Fibroblast of skin of right quadriceps (primary cell): ENCODE data around the gene LRRFIP1.

Experiments used
- DNase-seq: peaks from one replicate; pipeline ENCODE4 v3.0.0-alpha.2; 2013

LRRFIP1 gene

DNA sequence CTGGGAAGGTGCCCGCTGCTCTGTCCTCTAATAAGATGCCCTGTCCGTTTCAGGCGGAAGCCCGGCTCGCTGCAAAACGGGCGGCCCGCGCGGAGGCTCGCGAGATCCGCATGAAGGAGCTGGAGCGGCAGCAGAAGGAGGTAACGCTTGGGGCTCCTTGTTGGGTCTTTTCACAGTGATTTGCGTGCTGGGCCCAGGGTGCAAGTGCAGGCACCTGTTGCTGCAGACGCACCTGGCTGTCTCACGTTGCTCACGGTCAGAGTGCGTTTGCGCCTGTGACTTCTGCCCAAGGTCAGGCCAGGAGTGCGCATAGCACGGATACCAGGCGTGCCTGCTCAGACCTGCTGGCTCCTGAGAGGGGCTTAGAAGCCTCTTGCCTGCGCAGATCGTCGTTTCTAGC is 81.1 kb downstream of the LRRFIP1 start:
- DNase-seq: no peak

- DNase-seq: no peak
These were observed 81.6 kb downstream of the LRRFIP1 start for GRCh38 chr2:237708961-237709360.

DNA sequence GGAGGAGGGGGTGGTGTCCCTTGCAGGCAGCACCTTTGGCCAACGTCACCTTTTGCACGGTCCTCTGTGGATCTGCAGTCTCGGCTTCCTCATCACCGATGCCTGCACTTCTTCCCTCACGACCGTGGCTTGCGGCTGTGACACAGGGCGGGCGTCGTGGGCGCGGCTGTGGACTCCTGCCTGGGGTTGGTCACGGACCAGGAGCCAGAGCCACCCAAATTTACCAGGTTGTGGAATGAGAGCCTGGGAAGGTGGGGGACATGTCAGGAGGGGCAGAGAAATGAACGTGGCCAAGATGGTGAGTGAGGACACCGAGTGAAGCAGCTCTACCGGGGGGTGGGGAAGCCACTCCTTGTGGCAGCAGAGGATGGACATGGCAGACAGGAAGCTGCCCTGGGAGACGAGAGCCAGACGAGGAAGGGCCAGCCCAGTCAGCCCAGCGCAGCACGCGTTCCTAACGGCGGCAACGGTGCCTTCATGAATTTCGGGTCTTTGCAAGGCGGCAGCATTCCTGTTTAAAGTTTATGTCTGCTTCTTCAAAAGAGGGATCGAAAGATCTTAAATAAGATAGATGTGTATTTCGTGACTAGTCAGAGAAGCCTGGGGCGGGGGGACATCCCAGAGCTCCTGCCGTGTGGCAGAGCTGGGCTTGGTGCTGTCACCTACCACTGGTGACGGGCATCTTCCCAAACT is 84.2 kb downstream of the LRRFIP1 start:
- no peak for DNase-seq

- no peak for DNase-seq
These were observed 85.3 kb downstream of the LRRFIP1 start for GRCh38 chr2:237712477-237713377.

DNA sequence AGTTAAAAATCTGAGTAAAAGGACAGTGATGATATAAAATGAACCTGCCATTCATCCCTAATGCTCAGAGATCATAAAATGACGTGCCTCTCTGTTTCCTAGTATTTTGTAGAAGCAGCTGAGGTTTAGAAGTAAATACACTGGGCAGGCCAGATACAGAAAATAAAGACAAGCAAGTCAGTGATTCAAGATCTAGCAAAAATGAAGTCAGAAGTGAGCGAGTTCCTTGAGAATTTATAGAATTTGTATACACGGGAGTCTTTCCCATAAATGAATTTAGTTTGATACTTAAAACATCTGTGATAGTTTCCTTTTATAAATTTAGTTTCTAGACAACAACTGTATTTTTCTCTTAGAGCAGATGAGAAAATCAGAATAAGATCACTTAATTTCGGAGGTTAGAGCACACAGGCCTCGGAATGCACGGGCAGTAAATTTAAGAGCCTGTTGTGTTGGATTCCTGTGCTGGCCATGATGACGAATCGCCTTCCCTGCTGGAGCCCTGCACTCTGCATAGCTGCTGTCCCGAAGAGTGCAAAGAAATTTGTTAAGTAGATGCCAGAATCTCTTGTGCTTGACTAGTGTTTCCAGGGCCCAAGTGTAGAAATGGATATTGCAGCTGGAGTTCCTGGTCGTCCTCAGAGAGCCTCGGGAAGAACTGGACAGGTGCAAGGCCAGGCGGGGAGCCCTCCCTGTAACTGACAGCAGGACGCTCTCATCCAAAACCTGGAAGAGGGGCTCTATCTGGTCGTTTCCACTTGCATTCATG is 87.5 kb downstream of the LRRFIP1 start:
- peak; percentile 50 for DNase-seq

DNA sequence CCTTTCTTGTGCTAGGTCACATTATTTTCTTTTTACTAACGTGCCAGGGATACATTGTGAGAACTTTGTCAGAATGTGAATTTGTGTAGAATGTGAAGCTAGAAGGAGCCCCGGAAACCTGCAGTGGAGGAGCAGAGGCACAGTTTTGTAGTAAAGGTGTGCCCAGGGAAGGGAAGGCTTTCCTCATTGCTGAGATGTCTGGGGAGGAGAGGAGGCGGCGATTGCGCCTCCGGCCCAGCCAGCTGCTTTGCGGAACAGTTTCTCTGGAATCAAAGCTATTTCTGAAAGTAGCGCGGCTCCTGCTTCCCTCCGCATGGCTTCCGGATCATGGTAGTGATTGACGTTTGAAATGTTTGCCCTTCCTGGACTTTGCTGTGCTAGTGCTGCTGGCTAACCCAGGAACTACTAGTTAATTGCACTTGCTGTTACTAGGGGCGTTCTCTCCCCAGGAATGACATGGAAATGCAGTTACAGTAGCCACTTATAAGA is 88.1 kb downstream of the LRRFIP1 start:
- no peak for DNase-seq

DNA sequence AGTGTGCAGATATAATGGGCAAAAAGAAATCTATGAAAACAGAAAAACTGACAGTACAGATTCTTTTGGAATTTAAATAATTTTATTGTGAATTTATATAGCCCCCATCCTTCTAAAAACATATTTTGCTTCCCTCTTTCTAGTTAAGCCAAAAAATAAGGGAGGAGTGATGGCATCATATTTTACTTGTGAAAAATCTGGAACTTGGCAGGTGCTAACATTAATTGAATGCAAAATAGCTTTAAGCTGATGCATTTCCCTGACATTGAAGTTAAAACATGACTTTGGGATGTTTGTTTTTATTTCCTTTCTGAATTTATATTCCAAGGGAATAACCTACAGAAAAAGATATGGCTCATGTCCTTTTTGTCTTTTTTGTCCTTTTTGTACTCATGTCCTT is 88.6 kb downstream of the LRRFIP1 start:
- no peak for DNase-seq

- DNase-seq: no peak
These were observed 90.2 kb downstream of the LRRFIP1 start for GRCh38 chr2:237717366-237718276.

DNA sequence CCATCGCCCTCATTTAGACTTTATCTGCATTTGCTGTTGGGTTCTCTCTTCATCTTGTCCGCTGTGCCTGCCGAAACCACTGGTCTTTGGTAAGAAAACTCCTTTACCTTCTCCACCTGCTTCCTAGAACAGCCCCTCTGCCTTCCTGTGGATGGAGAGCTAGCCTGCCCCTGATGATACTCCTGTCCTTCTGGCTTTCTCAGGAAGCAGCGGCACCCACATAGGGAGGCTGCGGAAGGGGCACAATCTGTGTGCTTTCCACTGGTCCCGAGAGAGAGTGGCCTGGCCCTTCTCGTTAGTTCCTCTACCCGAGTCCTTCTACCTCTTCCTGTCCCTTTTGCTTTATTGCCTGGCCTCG is 90.9 kb downstream of the LRRFIP1 start:
- no peak for DNase-seq

DNA sequence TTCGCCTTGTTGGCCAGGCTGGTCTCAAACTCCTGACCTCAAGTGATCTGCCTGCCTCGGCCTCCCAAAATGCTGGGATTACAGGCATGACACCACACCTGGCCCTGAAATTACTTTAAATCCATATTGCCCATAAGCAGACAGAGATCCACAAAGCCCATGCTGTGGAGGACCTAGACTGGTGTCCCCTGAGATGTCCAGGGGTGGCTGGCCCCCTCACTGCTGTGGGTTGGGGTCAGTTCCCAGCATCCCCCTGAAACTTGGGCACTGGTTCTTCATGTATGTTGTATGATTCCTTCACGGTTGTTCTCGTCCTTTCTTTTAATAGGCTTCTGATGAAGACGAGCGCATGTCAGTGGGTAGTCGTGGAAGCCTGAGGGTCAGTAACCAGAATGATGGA is 93.1 kb downstream of the LRRFIP1 start:
- DNase-seq: no peak

DNA sequence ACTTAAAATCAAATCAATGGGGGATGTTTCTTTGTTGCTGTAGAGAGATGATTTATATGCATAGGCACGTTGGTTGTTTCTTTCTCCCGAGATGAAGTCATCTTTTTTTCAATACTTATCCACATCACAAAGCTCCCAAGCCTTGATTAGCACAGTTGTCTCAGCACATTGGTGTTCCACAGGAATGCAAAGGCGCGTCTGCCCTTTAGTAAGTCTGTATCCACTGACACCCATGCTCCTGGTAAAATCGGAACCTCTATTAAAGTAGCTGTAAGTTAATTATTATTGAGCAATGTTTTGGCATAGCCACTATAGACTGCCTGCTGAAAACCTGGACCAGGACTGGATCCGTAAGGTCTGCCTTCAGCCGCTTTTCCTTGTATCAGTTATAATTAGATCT is 93.6 kb downstream of the LRRFIP1 start:
- peak; percentile 87 for DNase-seq

- DNase-seq: no peak
These were observed 94.1 kb downstream of the LRRFIP1 start for GRCh38 chr2:237721458-237721857.

DNA sequence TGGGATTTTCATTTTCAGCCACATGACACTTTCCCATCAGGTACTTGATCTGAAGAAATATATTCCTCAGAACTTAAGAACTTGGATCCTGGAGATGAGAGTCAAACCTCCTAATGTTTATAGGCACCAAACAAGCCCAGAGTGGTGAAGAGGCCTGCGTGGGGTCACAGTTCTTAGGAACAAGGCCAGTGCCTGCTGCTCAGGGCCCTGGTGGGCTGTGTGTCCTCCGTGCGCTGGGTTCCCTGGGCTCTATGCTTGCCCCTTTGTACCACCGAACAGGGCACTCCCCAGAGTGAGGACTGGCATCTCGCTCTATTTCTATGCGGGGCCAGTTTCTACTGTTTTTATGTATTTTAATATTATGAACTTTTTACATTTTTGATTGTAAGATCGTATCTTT is 95.2 kb downstream of the LRRFIP1 start:
- no peak for DNase-seq

GRCh38 chr2:237723023-237723422 is 95.6 kb downstream of the LRRFIP1 start:
- no peak for DNase-seq

- peak; percentile 34 for DNase-seq
These were observed 96.2 kb downstream of the LRRFIP1 start for GRCh38 chr2:237723602-237724001.

DNA sequence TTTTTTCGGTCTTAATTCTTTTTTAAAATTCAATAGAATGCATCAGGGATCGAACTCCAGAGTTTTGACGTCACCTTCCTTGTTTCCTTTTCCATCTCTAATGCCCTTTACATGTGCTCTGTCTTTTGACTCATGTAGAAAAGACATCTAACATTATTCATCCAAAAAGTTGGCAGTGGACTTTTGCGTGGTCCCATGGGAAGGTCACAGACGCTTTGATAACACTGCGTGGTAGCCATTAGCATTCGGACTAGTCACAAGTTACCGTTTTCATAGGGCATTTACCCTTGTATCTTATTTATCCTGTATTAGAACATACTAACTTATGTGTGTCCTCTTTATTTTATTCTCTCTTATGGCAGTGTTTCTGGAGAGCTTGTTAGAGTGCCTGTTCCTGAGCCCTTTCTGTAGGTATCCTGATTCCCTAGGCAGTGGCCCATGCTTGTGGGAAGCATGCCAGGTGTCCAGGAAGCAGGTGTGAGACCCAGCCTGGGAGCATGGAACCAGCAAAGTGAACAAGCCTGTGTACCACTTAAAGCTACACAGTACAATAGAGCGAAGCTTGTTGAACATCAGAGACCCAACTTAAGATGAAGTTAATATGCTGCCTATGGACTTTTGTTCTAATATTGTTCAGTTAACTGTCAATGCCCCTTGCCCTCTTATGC is 97.6 kb downstream of the LRRFIP1 start:
- no peak for DNase-seq

DNA sequence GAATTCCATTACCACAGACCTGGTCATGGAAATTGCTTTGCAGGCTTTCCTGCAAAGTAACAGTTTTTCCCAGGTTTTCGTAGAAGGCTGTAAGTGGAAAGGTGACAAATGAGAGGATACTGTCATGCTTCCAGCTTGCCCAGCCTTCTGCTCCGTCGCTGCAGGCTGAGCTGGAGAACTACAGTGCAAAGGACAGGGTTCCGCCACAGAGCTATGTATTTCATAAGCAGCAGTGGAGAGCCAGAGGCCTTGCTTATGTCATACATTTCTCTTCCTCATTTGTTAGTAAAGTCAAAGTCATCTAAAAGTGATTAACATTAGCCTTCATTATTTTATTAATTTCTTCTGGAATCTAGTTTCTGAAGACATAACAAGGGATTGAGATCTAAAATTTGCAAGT is 98.3 kb downstream of the LRRFIP1 start:
- no peak for DNase-seq

DNA sequence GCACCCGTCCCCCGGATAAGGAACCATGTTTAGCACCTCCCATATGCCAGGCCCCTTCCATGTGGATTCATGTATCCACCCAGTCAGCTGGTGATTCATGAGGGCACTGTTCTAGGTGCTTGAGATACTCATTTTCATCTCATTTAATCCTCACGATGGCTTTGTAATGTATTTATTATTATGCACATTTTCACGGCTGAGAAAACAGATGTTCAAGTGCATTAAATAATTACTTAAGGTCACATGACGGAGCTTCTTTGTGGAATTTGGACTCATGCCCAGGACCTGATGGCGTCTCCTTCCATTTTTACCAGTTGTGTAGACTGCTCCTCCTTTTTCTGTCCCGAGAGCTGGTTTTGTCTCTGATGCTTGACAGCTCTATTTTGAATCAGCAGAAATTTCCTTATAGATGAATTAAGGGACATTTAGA is 99.0 kb downstream of the LRRFIP1 start:
- peak; percentile 85 for DNase-seq

- peak; percentile 34 for DNase-seq
These were observed 100.0 kb downstream of the LRRFIP1 start for GRCh38 chr2:237727363-237727762.

DNA sequence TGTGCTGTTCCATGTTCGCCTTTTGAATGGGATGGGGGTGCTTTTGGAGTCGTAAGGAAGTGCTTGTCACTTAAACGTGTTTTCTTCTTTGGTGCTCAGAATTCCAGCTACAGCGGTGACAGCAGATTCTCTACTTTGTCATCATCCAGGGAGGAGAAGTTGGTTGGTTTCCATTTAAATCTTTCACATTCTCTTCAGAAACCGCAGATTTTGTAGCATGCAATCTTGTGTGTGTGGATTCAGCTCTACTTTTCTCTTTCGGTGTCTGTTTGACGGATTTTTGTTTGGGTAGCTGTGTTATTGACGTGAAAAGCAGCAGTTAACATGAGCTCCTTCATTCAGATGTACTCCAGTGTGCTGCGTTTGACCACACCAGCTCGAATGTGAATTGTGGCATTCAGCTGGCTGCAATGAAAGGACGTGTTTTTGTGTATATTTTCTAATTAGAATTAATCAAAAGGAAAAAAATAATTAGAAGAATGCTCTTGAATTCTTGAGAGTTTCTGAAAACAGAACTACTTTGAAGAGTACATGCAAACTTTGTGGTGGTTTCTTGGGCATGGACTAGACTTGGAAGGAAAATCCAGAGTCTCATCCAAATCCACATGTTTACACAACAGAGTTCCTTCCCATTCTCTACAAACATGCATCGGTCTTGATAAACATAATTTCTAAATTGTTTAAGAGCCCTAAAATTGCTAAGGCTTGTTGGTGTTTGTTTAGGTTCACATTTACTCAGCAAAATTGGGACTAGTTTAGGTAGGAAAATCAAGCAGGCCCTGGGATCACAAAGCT is 102.5 kb downstream of the LRRFIP1 start:
- no peak for DNase-seq

DNA sequence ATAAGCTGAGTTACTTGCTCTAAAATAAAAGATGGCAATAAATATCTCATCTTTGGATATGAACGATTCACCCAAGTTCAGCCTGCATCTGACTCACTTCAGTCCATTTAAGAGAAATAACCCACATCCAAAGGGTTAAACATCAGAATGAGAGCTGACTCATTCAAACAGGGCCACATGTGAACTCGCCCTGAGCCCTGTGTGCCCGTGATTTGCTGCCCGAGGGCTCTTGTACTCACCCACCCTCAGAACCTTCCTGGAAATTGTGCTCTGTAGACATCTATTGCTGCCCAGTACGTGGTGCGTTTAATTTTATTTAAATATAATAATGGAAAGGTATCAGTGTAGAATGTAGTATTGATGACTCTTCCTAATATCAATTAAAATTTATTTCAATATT is 104.3 kb downstream of the LRRFIP1 start:
- peak; percentile 73 for DNase-seq
